Esophagus squamous epithelium (tissue), 5 donors: Measurements from ENCODE around the gene SPECC1L. TPM values are rescaled to one million over a fixed set of nuclear protein-coding genes. Genes with fewer than 3 reads are reported as not detected.

ENCODE experiments used
- DNase-seq: peaks from one replicate; lab custom pipeline; 2025; lab: John Stamatoyannopoulos, UW
- H3K27ac ChIP-seq, 4 donors: fragments of 200-600 bp; sonication (generic); one replicate each; pipeline ENCODE4 v1.5.1; 2016 to 2019; ENCODE audit warnings: mild to moderate bottlenecking in 1 of 4
- H3K27me3 ChIP-seq, 4 donors: fragments of 200-600 bp; sonication (generic); 1 replicate in 3 of 4; 2 replicates in 1 of 4; pipeline versions ENCODE4 v1.5.1 to v1.6.0; 2017 to 2021; ENCODE audit warnings: antibody characterized with exemption in 1 of 4
- H3K36me3 ChIP-seq, 3 donors: fragments of 200-600 bp; sonication (generic); one replicate each; pipeline ENCODE4 v1.5.1; 2016 to 2019
- H3K4me1 ChIP-seq, 3 donors: fragments of 200-600 bp; sonication (generic); one replicate each; pipeline ENCODE4 v1.5.1; 2017 to 2019
- H3K4me3 ChIP-seq, 4 donors: fragments of 200-600 bp; sonication (generic); 1 replicate in 3 of 4; 2 replicates in 1 of 4; pipeline ENCODE4 v1.5.1; 2016 to 2019; ENCODE audit warnings: mild to moderate bottlenecking in 2 of 4, moderate library complexity in 1 of 4
- H3K9me3 ChIP-seq, 3 donors: fragments of 200-600 bp; sonication (generic); one replicate each; pipeline ENCODE4 v1.5.1; 2016 to 2019
- CTCF ChIP-seq, 6 experiments: fragments of 450-650 bp in 4 of 6; fragments of 200-600 bp in 2 of 6; sonication (generic) in 2 of 6; IDR thresholded peaks; one replicate each; pipeline ENCODE4 v1.5.1; 2016 to 2019; ENCODE audit warnings: antibody characterized with exemption in 6 of 6, mild to moderate bottlenecking in 4 of 6, moderate library complexity in 4 of 6
- POLR2A ChIP-seq, 4 donors: fragments of 450-650 bp; IDR thresholded peaks; one replicate each; pipeline ENCODE4 v1.6.1; 2017; ENCODE audit warnings: antibody characterized with exemption in 4 of 4, mild to moderate bottlenecking in 4 of 4, moderate library complexity in 3 of 4
- WGBS, 2 donors: methylation state at CpG; one replicate each; pipeline ENCODE4 v1.1.5; 2018; 5-methylcytosine and 5-hydroxymethylcytosine counted together
- intact Hi-C: fragments of 100-400 bp; cut with DNase I; formaldehyde crosslinking; loops from one replicate; pipeline ENCODE4 v1.15.0; 2022
- total RNA-seq, 4 donors: library from RNA; depleted of rRNA; stranded (reverse); fragments of >200 nt; gene quantifications; one replicate each; pipeline ENCODE4 v1.1.0, GENCODE V29; 2016
- donor health status: DM: yes; HTN: yes; CAD: no.

SPECC1L gene
- total RNA-seq, 4 donors from 2014 or later = 21.4 to 31.9 (median 27.7) TPM

GRCh38 chr22:24324137-24324536 lies 53.5 kb downstream of the SPECC1L start:
- intact Hi-C loops = loop anchor here (5.0 kb wide), 1 partner anchor 198 kb away; no protein-coding TSS in a partner anchor
- no peak for TF ChIP-seq CTCF (IDR thresholded peaks at IDR 0.05)
- no peak for TF ChIP-seq POLR2A (IDR thresholded peaks at IDR 0.05)
- DNase-seq = no peak
- H3K4me3 ChIP-seq = no peak overlapping the region
- H3K27ac ChIP-seq = no peak overlapping the region
- no peaks in the 10 kb centered on the region for H3K27me3 ChIP-seq
- 84 to 87% methylated on average over 8 of the region's 8 CpGs for WGBS, 2 donors
- peaks cover 0 to 5% (median 3%) of the 10 kb centered on the region in 3 donors for H3K4me1 ChIP-seq
- H3K9me3 ChIP-seq = no peaks in the 10 kb centered on the region
- H3K36me3 ChIP-seq = peaks cover 0 to 92% (median 1%) of the 10 kb centered on the region in 3 donors

- Histone ChIP-seq H3K9me3 (no peaks in the 10 kb centered on the region), H3K27me3 (no peaks in the 10 kb centered on the region), H3K4me3 (no peak overlapping the region), H3K27ac (no peak overlapping the region), H3K4me1 (peaks cover 0 to 5% (median 3%) of the 10 kb centered on the region in 3 donors), H3K36me3 (peaks cover 0 to 92% (median 0%) of the 10 kb centered on the region in 3 donors)
- 20 to 29% methylated on average over 5 of the region's 5 CpGs for WGBS, 2 donors
- TF ChIP-seq CTCF (IDR thresholded peaks at IDR 0.05) (peak; percentile 39 to 65 (median 54)), POLR2A (IDR thresholded peaks at IDR 0.05) (no peak)
- DNase-seq = no peak
- intact Hi-C loops = no loop called here
Observed at GRCh38 chr22:24325105-24325757, 54.6 kb downstream of the SPECC1L start.

GRCh38 chr22:24326266-24326665 lies 55.6 kb downstream of the SPECC1L start:
- WGBS, 2 donors = 84 to 87% methylated on average over 4 of the region's 4 CpGs
- intact Hi-C loops = no loop called here
- TF ChIP-seq POLR2A (IDR thresholded peaks at IDR 0.05) (no peak), CTCF (IDR thresholded peaks at IDR 0.05) (no peak)
- Histone ChIP-seq H3K27me3 (no peaks in the 10 kb centered on the region), H3K9me3 (no peaks in the 10 kb centered on the region), H3K36me3 (peaks cover 0 to 92% (median 0%) of the 10 kb centered on the region in 3 donors), H3K4me3 (no peak overlapping the region), H3K4me1 (peaks cover 0 to 5% (median 3%) of the 10 kb centered on the region in 3 donors), H3K27ac (no peak overlapping the region)
- DNase-seq = no peak

- WGBS, 2 donors = 95 to 96% methylated on average over 5 of the region's 5 CpGs
- peaks cover 0 to 5% (median 3%) of the 10 kb centered on the region in 3 donors for H3K4me1 ChIP-seq
- no peak overlapping the region for H3K4me3 ChIP-seq
- TF ChIP-seq CTCF (IDR thresholded peaks at IDR 0.05) = no peak
- DNase-seq = no peak
- intact Hi-C loops = no loop called here
- peaks cover 0 to 87% (median 0%) of the 10 kb centered on the region in 3 donors for H3K36me3 ChIP-seq
- no peaks in the 10 kb centered on the region for H3K27me3 ChIP-seq
- no peaks in the 10 kb centered on the region for H3K9me3 ChIP-seq
- H3K27ac ChIP-seq = no peak overlapping the region
Observed at GRCh38 chr22:24327832-24328231, 57.2 kb downstream of the SPECC1L start.

GRCh38 chr22:24329453-24329852 lies 58.8 kb downstream of the SPECC1L start:
- Histone ChIP-seq H3K27ac (no peak overlapping the region), H3K9me3 (no peaks in the 10 kb centered on the region), H3K4me1 (peaks cover 0 to 5% (median 3%) of the 10 kb centered on the region in 3 donors), H3K27me3 (no peaks in the 10 kb centered on the region), H3K36me3 (peaks cover 0 to 83% (median 0%) of the 10 kb centered on the region in 3 donors), H3K4me3 (no peak overlapping the region)
- TF ChIP-seq POLR2A (IDR thresholded peaks at IDR 0.05) = no peak
- no peak for TF ChIP-seq CTCF (IDR thresholded peaks at IDR 0.05)
- no peak for DNase-seq
- 53 to 56% methylated on average over 6 of the region's 6 CpGs for WGBS, 2 donors
- intact Hi-C loops = no loop called here
